ENCODE measurements around the gene HOXA10. TPM values are rescaled to one million over a fixed set of nuclear protein-coding genes. Genes with fewer than 3 reads are reported as not detected.
A peak's percentile ranks its signal among the peaks of the same experiment; 100 is the strongest.

The HOXA10 gene
- total and polyA plus RNA-seq, 4 donors: 1.5 to 11.2 (median 3.5) TPM

- DNase-seq: no peak
- H3K36me3 ChIP-seq (ENCODE audit: control insufficient read depth in 1 of 2, insufficient read depth in 2 of 2, low read length in 1 of 2): no peaks in the 10 kb centered on the region
- H3K4me3 ChIP-seq (ENCODE audit: low read length in 2 of 2): no peak overlapping the region
- intact Hi-C loops (cut with DNase I): loop anchor here (2.0 to 10.0 kb wide), 5 partner anchors 477 to 955 kb away; partner anchors contain the start of genes CBX3 (in 2 of the 2) and HNRNPA2B1 (in 2 of the 2)
- ATAC-seq (ENCODE audit: low FRiP score): no peak
- H3K9me3 ChIP-seq (ENCODE audit: control insufficient read depth, low read length): no peaks in the 10 kb centered on the region
- no peak overlapping the region for H3K27ac ChIP-seq (ENCODE audit: low read depth in 1 of 2, low read length in 2 of 2)
- peaks cover 0 to 2% of the 10 kb centered on the region in 2 donors for H3K4me1 ChIP-seq (ENCODE audit: control insufficient read depth in 1 of 2, insufficient read depth in 2 of 2, low read length in 2 of 2)
- H3K27me3 ChIP-seq (ENCODE audit: control insufficient read depth in 1 of 2, insufficient read depth in 2 of 2, low read length in 1 of 2): no peaks in the 10 kb centered on the region
- 85 to 91% methylated on average over 27 of the region's 27 CpGs for WGBS, 2 donors
Measured at GRCh38 chr7:27159266-27160144, 14.6 kb downstream of the HOXA10 start.

- Histone ChIP-seq H3K9me3 (ENCODE audit: control insufficient read depth, low read length) (no peaks in the 10 kb centered on the region), H3K4me1 (ENCODE audit: control insufficient read depth in 1 of 2, insufficient read depth in 2 of 2, low read length in 2 of 2) (peaks cover 0 to 2% of the 10 kb centered on the region in 2 donors), H3K27ac (ENCODE audit: low read depth in 1 of 2, low read length in 2 of 2) (no peak overlapping the region), H3K36me3 (ENCODE audit: control insufficient read depth in 1 of 2, insufficient read depth in 2 of 2, low read length in 1 of 2) (no peaks in the 10 kb centered on the region), H3K27me3 (ENCODE audit: control insufficient read depth in 1 of 2, insufficient read depth in 2 of 2, low read length in 1 of 2) (no peaks in the 10 kb centered on the region), H3K4me3 (ENCODE audit: low read length in 2 of 2) (no peak overlapping the region)
- 68 to 88% methylated on average over 35 of the region's 35 CpGs for WGBS, 2 donors
- no peak for ATAC-seq (ENCODE audit: low FRiP score)
- DNase-seq: peak in 1 of 2 donors; percentile 75
- intact Hi-C loops (cut with DNase I): loop anchor here (5.0 to 10.0 kb wide), 2 partner anchors 791 to 954 kb away; partner anchors contain the start of genes CBX3 (in 1 of the 2) and HNRNPA2B1 (in 1 of the 2)
Measured at GRCh38 chr7:27158436-27159265, 15.5 kb downstream of the HOXA10 start.

DNA sequence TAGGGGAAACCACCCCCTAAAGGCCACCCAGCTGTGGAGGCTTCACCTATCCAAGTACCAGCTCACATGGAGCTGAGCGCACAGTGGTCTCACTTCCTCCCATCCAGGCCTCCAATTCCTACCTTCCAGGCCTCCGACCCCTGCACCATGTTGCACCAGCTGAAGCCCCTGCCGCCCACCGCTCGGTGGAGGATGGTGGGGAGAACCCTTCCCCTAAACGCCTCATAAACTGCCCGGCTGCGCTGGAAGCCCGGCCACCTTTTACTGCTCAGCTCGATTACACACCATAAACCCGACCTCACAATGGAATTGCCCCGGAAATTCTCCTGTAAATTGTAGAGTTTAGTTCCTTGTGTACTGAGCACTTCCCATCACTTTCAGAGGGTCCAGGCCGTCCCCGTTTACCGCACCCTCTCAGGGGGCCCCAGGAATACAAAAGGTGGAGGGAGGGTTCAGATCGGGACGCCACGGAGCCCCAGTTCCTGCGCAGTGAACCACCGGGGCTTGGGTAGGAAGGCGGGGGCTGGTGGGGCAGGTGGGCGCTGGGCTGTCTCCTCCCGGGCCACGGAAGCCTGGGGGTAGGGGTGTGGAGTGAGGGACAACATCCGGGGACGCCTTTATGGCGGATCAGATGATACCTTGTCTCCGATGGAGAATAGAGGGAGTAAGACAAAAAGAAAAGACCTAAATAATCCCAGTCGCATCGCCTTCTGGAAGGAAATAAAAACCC, 16.3 kb downstream of the HOXA10 start:
- Histone ChIP-seq H3K9me3 (ENCODE audit: control insufficient read depth, low read length) (no peaks in the 10 kb centered on the region), H3K27me3 (ENCODE audit: control insufficient read depth in 1 of 2, insufficient read depth in 2 of 2, low read length in 1 of 2) (no peaks in the 10 kb centered on the region), H3K4me3 (ENCODE audit: low read length in 2 of 2) (no peak overlapping the region), H3K36me3 (ENCODE audit: control insufficient read depth in 1 of 2, insufficient read depth in 2 of 2, low read length in 1 of 2) (no peaks in the 10 kb centered on the region), H3K4me1 (ENCODE audit: control insufficient read depth in 1 of 2, insufficient read depth in 2 of 2, low read length in 2 of 2) (peaks cover 0 to 2% of the 10 kb centered on the region in 2 donors), H3K27ac (ENCODE audit: low read depth in 1 of 2, low read length in 2 of 2) (no peak overlapping the region)
- intact Hi-C loops (cut with DNase I): loop anchor here (5.0 to 10.0 kb wide), 2 partner anchors 791 to 953 kb away; partner anchors contain the start of genes CBX3 (in 1 of the 2) and HNRNPA2B1 (in 1 of the 2)
- 63 to 80% methylated on average over 30 of the region's 30 CpGs for WGBS, 2 donors
- no peak for ATAC-seq (ENCODE audit: low FRiP score)
- no peak for DNase-seq

DNA sequence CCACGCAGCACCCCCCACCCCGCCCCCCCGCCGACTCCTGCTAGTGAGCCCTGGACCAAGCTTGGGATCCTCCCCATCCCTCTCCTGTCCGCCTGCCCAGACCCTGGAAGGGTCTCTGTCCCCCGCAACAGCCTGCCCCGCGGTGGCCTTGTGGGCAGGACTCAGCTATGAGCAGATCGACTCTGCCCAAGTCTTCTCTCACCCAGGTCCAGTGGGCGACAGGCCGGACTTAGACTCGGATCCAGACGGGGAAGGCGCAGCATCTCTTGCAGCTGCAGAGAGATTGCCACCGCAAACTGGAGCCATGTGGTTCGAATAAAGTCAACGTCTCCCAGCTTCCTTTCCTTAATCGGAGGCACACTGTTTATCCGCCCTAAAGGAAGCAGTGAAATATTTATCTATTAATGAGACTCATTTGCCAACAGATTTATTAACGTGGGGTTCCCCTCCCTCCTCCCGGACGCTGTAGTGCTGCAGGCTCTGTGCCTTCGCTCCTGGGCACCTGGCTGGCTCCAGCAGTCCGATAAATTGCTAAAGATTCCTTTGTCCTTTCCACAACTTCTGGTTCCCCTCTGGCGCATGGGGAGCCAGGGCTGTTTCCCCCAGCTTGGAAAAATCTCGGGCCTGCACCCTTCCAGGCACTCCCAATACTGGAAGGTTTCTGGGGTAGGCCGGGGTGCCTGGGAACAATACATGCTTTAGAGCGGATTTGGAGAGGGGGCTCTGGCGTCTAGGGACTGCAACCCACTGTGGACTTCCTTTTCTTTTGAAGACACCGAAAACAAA, 17.0 kb downstream of the HOXA10 start:
- H3K4me3 ChIP-seq (ENCODE audit: low read length in 2 of 2): peak overlapping the region in 1 of 2 donors; percentile 14
- H3K4me1 ChIP-seq (ENCODE audit: control insufficient read depth in 1 of 2, insufficient read depth in 2 of 2, low read length in 2 of 2): peaks cover 0 to 2% of the 10 kb centered on the region in 2 donors
- intact Hi-C loops (cut with DNase I): loop anchor here (5.0 to 10.0 kb wide), 2 partner anchors 790 to 952 kb away; partner anchors contain the start of genes CBX3 (in 1 of the 2) and HNRNPA2B1 (in 1 of the 2)
- ATAC-seq (ENCODE audit: low FRiP score) (no peak), DNase-seq (peak in 1 of 2 donors; percentile 75)
- H3K9me3 ChIP-seq (ENCODE audit: control insufficient read depth, low read length): no peaks in the 10 kb centered on the region
- no peak overlapping the region for H3K27ac ChIP-seq (ENCODE audit: low read depth in 1 of 2, low read length in 2 of 2)
- no peaks in the 10 kb centered on the region for H3K27me3 ChIP-seq (ENCODE audit: control insufficient read depth in 1 of 2, insufficient read depth in 2 of 2, low read length in 1 of 2)
- no peaks in the 10 kb centered on the region for H3K36me3 ChIP-seq (ENCODE audit: control insufficient read depth in 1 of 2, insufficient read depth in 2 of 2, low read length in 1 of 2)
- 46 to 58% methylated on average over 29 to 30 of the region's 30 CpGs for WGBS, 2 donors

DNA sequence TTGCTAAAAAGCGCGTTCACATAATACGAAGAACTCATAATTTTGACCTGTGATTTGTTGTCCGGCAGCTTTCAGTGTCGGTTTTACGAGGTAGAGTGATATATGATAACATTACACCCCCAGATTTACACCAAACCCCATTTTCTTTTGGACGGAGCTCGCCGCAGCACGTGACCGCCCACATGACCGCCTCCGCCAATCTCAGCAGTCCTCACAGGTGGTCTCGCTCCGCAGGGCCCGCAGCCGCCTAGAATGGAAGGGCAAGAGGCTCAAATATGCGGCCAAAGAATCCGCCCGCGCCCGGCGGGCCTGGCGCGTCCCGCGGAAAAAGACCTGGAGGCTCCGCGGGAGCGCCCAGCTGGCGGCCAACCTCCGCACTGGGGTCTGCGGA, 17.6 kb downstream of the HOXA10 start, which contains the start of gene HOXA7:
Gene HOXA7, minus strand, starts transcription at position 168 of the 391 bp plus-strand sequence. Its CDS starts 130 bp downstream, at position 38.
- peaks cover 0 to 2% of the 10 kb centered on the region in 2 donors for H3K4me1 ChIP-seq (ENCODE audit: control insufficient read depth in 1 of 2, insufficient read depth in 2 of 2, low read length in 2 of 2)
- intact Hi-C loops (cut with DNase I): loop anchor here (5.0 to 10.0 kb wide), 2 partner anchors 789 to 952 kb away; partner anchors contain the start of genes CBX3 (in 1 of the 2) and HNRNPA2B1 (in 1 of the 2)
- peak; percentile 70 for ATAC-seq (ENCODE audit: low FRiP score)

GRCh38 chr7:27155816-27156507, 18.2 kb downstream of the HOXA10 start:
- H3K36me3 ChIP-seq (ENCODE audit: control insufficient read depth in 1 of 2, insufficient read depth in 2 of 2, low read length in 1 of 2): no peaks in the 10 kb centered on the region
- H3K27ac ChIP-seq (ENCODE audit: low read depth in 1 of 2, low read length in 2 of 2): no peak overlapping the region
- H3K27me3 ChIP-seq (ENCODE audit: control insufficient read depth in 1 of 2, insufficient read depth in 2 of 2, low read length in 1 of 2): no peaks in the 10 kb centered on the region
- ATAC-seq (ENCODE audit: low FRiP score): peak; percentile 44
- intact Hi-C loops (cut with DNase I): loop anchor here (5.0 to 10.0 kb wide), 2 partner anchors 789 to 951 kb away; partner anchors contain the start of genes CBX3 (in 1 of the 2) and HNRNPA2B1 (in 1 of the 2)
- peak in 1 of 2 donors; percentile 83 for DNase-seq
- peak overlapping the region; percentile 14 to 21 for H3K4me3 ChIP-seq (ENCODE audit: low read length in 2 of 2)
- 2 to 4% methylated on average over 63 of the region's 63 CpGs for WGBS, 2 donors
- no peaks in the 10 kb centered on the region for H3K9me3 ChIP-seq (ENCODE audit: control insufficient read depth, low read length)
- peaks cover 0 to 2% of the 10 kb centered on the region in 2 donors for H3K4me1 ChIP-seq (ENCODE audit: control insufficient read depth in 1 of 2, insufficient read depth in 2 of 2, low read length in 2 of 2)

More for the DNA sequence above, 17.6 kb downstream of the HOXA10 start, which contains the start of gene HOXA7:
- Histone ChIP-seq H3K4me3 (ENCODE audit: low read length in 2 of 2) (peak within 1 kb of the TSS; percentile 14 to 21), H3K27me3 (ENCODE audit: control insufficient read depth in 1 of 2, insufficient read depth in 2 of 2, low read length in 1 of 2) (no peaks in the 10 kb centered on the region), H3K9me3 (ENCODE audit: control insufficient read depth, low read length) (no peaks in the 10 kb centered on the region), H3K36me3 (ENCODE audit: control insufficient read depth in 1 of 2, insufficient read depth in 2 of 2, low read length in 1 of 2) (no peaks in the 10 kb centered on the region), H3K27ac (ENCODE audit: low read depth in 1 of 2, low read length in 2 of 2) (no peak within 1 kb of the TSS)
- WGBS, 2 donors: 3% methylated on average over 23 to 33 of the region's 33 CpGs
- peak; percentile 80 to 94 for DNase-seq

All from aorta (tissue), 5 donors.